OCI-LY1 (cell line): ENCODE data around the gene RGS11.

Experiments used
- H2AFZ ChIP-seq: fragments of 200-600 bp; sonication (generic), shearing (Covaris generic); 2 replicates; pipeline ENCODE4 v1.6.0; 2014; ENCODE audit warnings: antibody characterized with exemption, mild to moderate bottlenecking, low read length
- H3F3A ChIP-seq: fragments of 200-600 bp; sonication (generic), shearing (Covaris generic); 2 replicates; pipeline ENCODE4 v1.6.0; 2014; ENCODE audit warnings: mild to moderate bottlenecking, antibody characterized with exemption, low read length, moderate library complexity; ENCODE audit not compliant: insufficient read depth
- H3K27ac ChIP-seq: fragments of 200-600 bp; sonication (generic); 2 replicates; pipeline ENCODE4 v1.5.1; 2014; ENCODE audit warnings: low read length, mixed run types, mild to moderate bottlenecking, low read depth; ENCODE audit not compliant: poor library complexity, severe bottlenecking
- H3K27me3 ChIP-seq: fragments of 200-600 bp; sonication (generic); 2 replicates; pipeline ENCODE4 v1.6.0; 2014; ENCODE audit warnings: antibody characterized with exemption, mild to moderate bottlenecking, low read length, moderate library complexity; ENCODE audit not compliant: insufficient read depth
- H3K36me3 ChIP-seq: fragments of 200-600 bp; sonication (generic); 2 replicates; pipeline ENCODE4 v1.6.1; 2014; ENCODE audit warnings: mild to moderate bottlenecking, antibody characterized with exemption, low read length, moderate library complexity, mixed read lengths; ENCODE audit not compliant: insufficient read depth
- H3K4me1 ChIP-seq: fragments of 200-600 bp; sonication (generic); 2 replicates; pipeline ENCODE4 v1.5.1; 2014; ENCODE audit warnings: mild to moderate bottlenecking, low read length, moderate library complexity; ENCODE audit not compliant: insufficient read depth, severe bottlenecking
- H3K4me2 ChIP-seq: fragments of 200-600 bp; sonication (generic), shearing (Covaris generic); 2 replicates; pipeline ENCODE4 v1.6.1; 2014; ENCODE audit warnings: low read length
- H3K4me3 ChIP-seq: fragments of 200-600 bp; sonication (generic); 2 replicates; pipeline ENCODE4 v1.5.1; 2014; ENCODE audit warnings: low read length, low read depth, mild to moderate bottlenecking, mixed read lengths; ENCODE audit not compliant: poor library complexity, severe bottlenecking
- H3K79me2 ChIP-seq: fragments of 200-600 bp; shearing (Covaris generic); 2 replicates; pipeline ENCODE4 v1.6.1; 2016; ENCODE audit warnings: mixed run types, low read length, mixed read lengths; ENCODE audit not compliant: insufficient read depth
- H3K9ac ChIP-seq: fragments of 200-600 bp; sonication (generic), shearing (Covaris generic); 2 replicates; pipeline ENCODE4 v1.6.1; 2014; ENCODE audit warnings: mild to moderate bottlenecking, low read length, mixed read lengths
- H3K9me2 ChIP-seq: fragments of 200-600 bp; sonication (generic), shearing (Covaris generic); 2 replicates; pipeline ENCODE4 v1.6.1; 2014; ENCODE audit warnings: low read depth, mild to moderate bottlenecking, low read length, mixed read lengths
- H3K9me3 ChIP-seq: fragments of 200-600 bp; shearing (Covaris generic); 2 replicates; pipeline ENCODE4 v1.6.1; 2014; ENCODE audit warnings: low read length, mixed read lengths
- H4K20me1 ChIP-seq: fragments of 200-600 bp; sonication (generic), shearing (Covaris generic); 2 replicates; pipeline ENCODE4 v1.6.0; 2016; ENCODE audit warnings: mild to moderate bottlenecking, low read length; ENCODE audit not compliant: insufficient read depth
- CTCF ChIP-seq: fragments of 200-600 bp; sonication (generic), shearing (Covaris generic); IDR thresholded peaks from 2 replicates; pipeline ENCODE4 v1.5.1; 2017; ENCODE audit warnings: mild to moderate bottlenecking, antibody characterized with exemption, low read length, moderate library complexity, mixed read lengths
- EZH2 ChIP-seq: fragments of 200-600 bp; sonication (generic), shearing (Covaris generic); IDR thresholded peaks from 2 replicates; pipeline ENCODE4 v1.8.0; 2017; ENCODE audit warnings: borderline replicate concordance, mixed run types, mild to moderate bottlenecking, antibody characterized with exemption, low read length, moderate library complexity, mixed read lengths

RGS11 gene

GRCh38 chr16:254461-254860 is 21.3 kb downstream of the RGS11 start:
- no peak overlapping the region for H3K4me2 ChIP-seq
- peaks cover 33% of the 10 kb centered on the region for H3K36me3 ChIP-seq
- H3K27ac ChIP-seq, result no peak overlapping the region
- H3K27me3 ChIP-seq, result no peaks in the 10 kb centered on the region
- TF ChIP-seq EZH2 (no peak), CTCF (no peak)
- H3K79me2 ChIP-seq, result no peaks in the 10 kb centered on the region
- no peaks in the 10 kb centered on the region; the same call in 1 of the 2 replicates for H3F3A ChIP-seq
- peaks cover 13% of the 10 kb centered on the region for H3K4me1 ChIP-seq
- no peak overlapping the region for H3K4me3 ChIP-seq
- no peaks in the 10 kb centered on the region for H4K20me1 ChIP-seq
- H3K9me2 ChIP-seq, result no peaks in the 10 kb centered on the region
- H2AFZ ChIP-seq, result no peak overlapping the region
- no peak overlapping the region for H3K9ac ChIP-seq
- H3K9me3 ChIP-seq, result no peaks in the 10 kb centered on the region

GRCh38 chr16:253833-254232 is 21.9 kb downstream of the RGS11 start:
- H3K36me3 ChIP-seq, result peaks cover 29% of the 10 kb centered on the region

GRCh38 chr16:252366-253337 is 23.1 kb downstream of the RGS11 start:
- Histone ChIP-seq H3K27ac (peak overlapping the region; percentile 26), H3K79me2 (no peaks in the 10 kb centered on the region), H3K4me3 (no peak overlapping the region), H3K9ac (no peak overlapping the region), H3K9me3 (no peaks in the 10 kb centered on the region), H3K27me3 (no peaks in the 10 kb centered on the region), H3K9me2 (no peaks in the 10 kb centered on the region), H4K20me1 (no peaks in the 10 kb centered on the region), H2AFZ (no peak overlapping the region), H3K4me1 (peaks cover 13% of the 10 kb centered on the region), H3K36me3 (peaks cover 29% of the 10 kb centered on the region), H3K4me2 (peak overlapping the region; percentile 13), H3F3A (no peaks in the 10 kb centered on the region; the same call in 1 of the 2 replicates)
- TF ChIP-seq EZH2 (no peak), CTCF (no peak)

More at GRCh38 chr16:253833-254232, 21.9 kb downstream of the RGS11 start:
- Histone ChIP-seq H3K4me2 (no peak overlapping the region), H4K20me1 (no peaks in the 10 kb centered on the region), H3K4me1 (peaks cover 13% of the 10 kb centered on the region), H3K79me2 (no peaks in the 10 kb centered on the region), H3K27ac (no peak overlapping the region), H3K9ac (no peak overlapping the region), H3K27me3 (no peaks in the 10 kb centered on the region), H3K9me2 (no peaks in the 10 kb centered on the region), H3K9me3 (no peaks in the 10 kb centered on the region), H3K4me3 (no peak overlapping the region), H3F3A (no peaks in the 10 kb centered on the region; the same call in 1 of the 2 replicates), H2AFZ (no peak overlapping the region)
- TF ChIP-seq CTCF (no peak), EZH2 (no peak)
